ENCODE data around the gene KCNIP4. TPM values are rescaled to one million over a fixed set of nuclear protein-coding genes. Genes with fewer than 3 reads are reported as not detected.

KCNIP4 gene
- total RNA-seq, 1 donor from 2014 or later, result 30.4 TPM

- Mint-ChIP-seq H3K27me3 (ENCODE audit: unreplicated experiment) (no peaks in the 10 kb centered on the region), H3K4me3 (ENCODE audit: unreplicated experiment) (no peak overlapping the region), H3K9me3 (ENCODE audit: unreplicated experiment) (no peaks in the 10 kb centered on the region), H3K27ac (ENCODE audit: unreplicated experiment) (no peak overlapping the region), H3K4me1 (ENCODE audit: low read depth, unreplicated experiment) (peaks cover 6% of the 10 kb centered on the region), H3K36me3 (ENCODE audit: unreplicated experiment) (no peaks in the 10 kb centered on the region)
- TF ChIP-seq CTCF (IDR thresholded peaks at IDR 0.05; ENCODE audit: partially characterized antibody, unreplicated experiment), result no peak
- no peak for DNase-seq
Measured at GRCh38 chr4:21457086-21457840, 491.3 kb downstream of the KCNIP4 start.

DNA sequence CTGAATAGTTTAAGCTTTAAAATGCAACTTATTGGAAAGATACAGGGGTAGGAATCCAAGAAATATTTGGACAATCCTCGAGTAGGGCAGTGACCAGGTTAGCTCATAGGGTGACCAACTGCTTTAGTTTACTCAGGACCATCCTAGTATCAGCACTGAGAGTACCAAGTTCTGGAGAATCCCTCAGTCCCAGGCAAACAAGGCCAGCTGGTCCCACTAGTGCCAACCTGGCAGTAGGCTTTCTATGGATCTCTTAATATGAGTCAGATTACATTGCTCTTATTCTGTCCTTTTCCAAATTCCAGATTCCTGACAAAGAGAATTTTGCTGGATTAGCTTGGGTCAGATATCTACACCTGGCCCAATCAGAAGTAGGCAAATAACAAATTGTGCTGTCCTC, 493.7 kb downstream of the KCNIP4 start:
- Mint-ChIP-seq H3K27me3 (ENCODE audit: unreplicated experiment) (no peaks in the 10 kb centered on the region), H3K27ac (ENCODE audit: unreplicated experiment) (no peak overlapping the region), H3K4me1 (ENCODE audit: low read depth, unreplicated experiment) (peaks cover 22% of the 10 kb centered on the region), H3K9me3 (ENCODE audit: unreplicated experiment) (no peaks in the 10 kb centered on the region), H3K4me3 (ENCODE audit: unreplicated experiment) (no peak overlapping the region), H3K36me3 (ENCODE audit: unreplicated experiment) (no peaks in the 10 kb centered on the region)
- TF ChIP-seq CTCF (IDR thresholded peaks at IDR 0.05; ENCODE audit: partially characterized antibody, unreplicated experiment), result no peak
- DNase-seq, result no peak

- peaks cover 24% of the 10 kb centered on the region for H3K4me1 Mint-ChIP-seq (ENCODE audit: low read depth, unreplicated experiment)
- H3K4me3 Mint-ChIP-seq (ENCODE audit: unreplicated experiment), result no peak overlapping the region
- H3K27ac Mint-ChIP-seq (ENCODE audit: unreplicated experiment), result no peak overlapping the region
- no peaks in the 10 kb centered on the region for H3K9me3 Mint-ChIP-seq (ENCODE audit: unreplicated experiment)
- H3K27me3 Mint-ChIP-seq (ENCODE audit: unreplicated experiment), result no peaks in the 10 kb centered on the region
- no peak for DNase-seq
- H3K36me3 Mint-ChIP-seq (ENCODE audit: unreplicated experiment), result no peaks in the 10 kb centered on the region
- no peak for TF ChIP-seq CTCF (IDR thresholded peaks at IDR 0.05; ENCODE audit: partially characterized antibody, unreplicated experiment)
Measured at GRCh38 chr4:21454201-21454600, 494.4 kb downstream of the KCNIP4 start.

GRCh38 chr4:21452931-21453330, 495.6 kb downstream of the KCNIP4 start:
- H3K27ac Mint-ChIP-seq (ENCODE audit: unreplicated experiment), result no peak overlapping the region
- H3K27me3 Mint-ChIP-seq (ENCODE audit: unreplicated experiment), result no peaks in the 10 kb centered on the region
- H3K36me3 Mint-ChIP-seq (ENCODE audit: unreplicated experiment), result no peaks in the 10 kb centered on the region
- H3K4me1 Mint-ChIP-seq (ENCODE audit: low read depth, unreplicated experiment), result peaks cover 24% of the 10 kb centered on the region
- no peak for DNase-seq
- no peak for TF ChIP-seq CTCF (IDR thresholded peaks at IDR 0.05; ENCODE audit: partially characterized antibody, unreplicated experiment)
- no peak overlapping the region for H3K4me3 Mint-ChIP-seq (ENCODE audit: unreplicated experiment)
- H3K9me3 Mint-ChIP-seq (ENCODE audit: unreplicated experiment), result no peaks in the 10 kb centered on the region

DNA sequence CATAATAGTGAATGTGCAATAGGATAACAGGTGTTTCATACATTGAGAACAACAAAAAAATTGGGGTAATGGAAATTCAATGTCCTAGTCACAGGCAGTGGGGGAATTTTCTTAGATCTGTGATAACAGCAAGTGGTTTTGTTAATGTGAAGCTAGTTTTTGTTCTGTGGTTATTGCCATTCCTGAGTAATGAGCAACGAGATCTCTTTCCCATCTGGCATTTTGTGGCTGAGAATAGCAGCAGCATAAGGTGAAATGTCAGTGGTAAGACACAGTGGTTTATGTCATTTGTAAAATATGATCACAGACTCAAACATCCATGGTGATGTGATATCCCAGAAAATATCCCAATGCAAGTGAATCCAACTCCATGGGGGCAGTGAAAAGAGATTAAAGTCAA, 497.5 kb downstream of the KCNIP4 start:
- H3K27ac Mint-ChIP-seq (ENCODE audit: unreplicated experiment), result peak overlapping the region; percentile 4
- H3K36me3 Mint-ChIP-seq (ENCODE audit: unreplicated experiment), result no peaks in the 10 kb centered on the region
- DNase-seq, result no peak
- H3K4me1 Mint-ChIP-seq (ENCODE audit: low read depth, unreplicated experiment), result peaks cover 24% of the 10 kb centered on the region
- H3K27me3 Mint-ChIP-seq (ENCODE audit: unreplicated experiment), result no peaks in the 10 kb centered on the region
- TF ChIP-seq CTCF (IDR thresholded peaks at IDR 0.05; ENCODE audit: partially characterized antibody, unreplicated experiment), result no peak
- H3K9me3 Mint-ChIP-seq (ENCODE audit: unreplicated experiment), result no peaks in the 10 kb centered on the region
- no peak overlapping the region for H3K4me3 Mint-ChIP-seq (ENCODE audit: unreplicated experiment)

Measured in glutamatergic neuron (in vitro differentiated cells).